Endothelial cell of umbilical vein (primary cell): Measurements from ENCODE around the gene RARA. TPM values are rescaled to one million over a fixed set of nuclear protein-coding genes. Genes with fewer than 3 reads are reported as not detected.

Source experiments
- BruUV-seq: library from RNA; stranded (reverse); fragments of 400-500 nt; replicated peaks from 2 replicates; lab custom pipeline; 2021; lab: Mats Ljungman, UMichigan
- CTCF ChIA-PET: fragments of 300-600, 350-600 bp; sonication (Branson Sonifier 250); formaldehyde crosslinking; loops from one replicate; lab custom pipeline; 2021; ENCODE audit warnings: antibody characterized with exemption, inconsistent platforms; lab: Charles Lee
- POLR2A ChIA-PET: fragments of 300-600, 350-600 bp; sonication (Branson Sonifier 250); formaldehyde crosslinking; loops from one replicate; lab custom pipeline; 2021; ENCODE audit warnings: antibody characterized with exemption, inconsistent platforms; lab: Charles Lee
- DNase-seq: peaks from one replicate; pipeline ENCODE4 v3.0.0-alpha.2; 2011; ENCODE audit warnings: low read depth, low spot score
- FAIRE-seq: peaks from 2 replicates; lab custom pipeline; 2011; peaks lifted over from hg19 to GRCh38; lab: Jason Lieb, UNC
- H2AFZ ChIP-seq: 2 replicates; pipeline ENCODE4 v1.6.0; 2012; ENCODE audit warnings: low read depth, low read length, control low read depth, inconsistent platforms
- H3K27ac ChIP-seq: 2 replicates; pipeline ENCODE4 v1.5.1; 2011; ENCODE audit warnings: low read depth, mild to moderate bottlenecking, control low read depth, low read length, moderate library complexity; ENCODE audit not compliant: insufficient read depth
- H3K27me3 ChIP-seq, 2 experiments: 2 replicates each; pipeline versions ENCODE4 v1.6.0 to v1.6.1; 2011; ENCODE audit warnings: low read length in 2 of 2, mixed read lengths in 1 of 2; ENCODE audit not compliant: control insufficient read depth in 2 of 2, insufficient read depth in 2 of 2
- H3K36me3 ChIP-seq, 2 experiments: 2 replicates in 1 of 2; 3 replicates in 1 of 2; pipeline ENCODE4 v1.5.1; 2011; ENCODE audit warnings: low read length in 2 of 2, mild to moderate bottlenecking in 1 of 2, moderate library complexity in 1 of 2; ENCODE audit not compliant: control insufficient read depth in 2 of 2, insufficient read depth in 2 of 2; ENCODE audit errors: extremely low read depth in 1 of 2
- H3K4me1 ChIP-seq: 3 replicates; pipeline ENCODE4 v1.5.1; 2011; ENCODE audit warnings: mild to moderate bottlenecking, low read length; ENCODE audit not compliant: control insufficient read depth, insufficient read depth; ENCODE audit errors: extremely low read depth
- H3K4me2 ChIP-seq: 2 replicates; pipeline ENCODE4 v1.6.1; 2011; ENCODE audit warnings: low read length, control low read depth, mixed read lengths; ENCODE audit not compliant: insufficient read depth
- H3K4me3 ChIP-seq, 3 experiments: fragments of 200-600 bp in 1 of 3; sonication (generic), shearing (Covaris generic) in 1 of 3; replicated peaks in 1 of 3; 2 replicates each; pipeline ENCODE4 v1.5.1; 2011 to 2016; ENCODE audit warnings: control low read depth in 3 of 3, low read length in 3 of 3, mild to moderate bottlenecking in 2 of 3, inconsistent platforms in 1 of 3, low read depth in 1 of 3, moderate library complexity in 1 of 3; ENCODE audit not compliant: insufficient read depth in 1 of 3
- H3K79me2 ChIP-seq: 2 replicates; pipeline ENCODE4 v1.6.0; 2012; ENCODE audit warnings: low read length, inconsistent platforms; ENCODE audit not compliant: control insufficient read depth, insufficient read depth
- H3K9ac ChIP-seq: replicated peaks from 2 replicates; pipeline ENCODE3; 2011; ENCODE audit warnings: low read length, control low read depth; ENCODE audit not compliant: insufficient read depth; ENCODE audit errors: extremely low read depth
- H3K9me1 ChIP-seq: replicated peaks from 3 replicates; pipeline ENCODE4 v1.6.0; 2011; ENCODE audit warnings: mild to moderate bottlenecking, low read length; ENCODE audit not compliant: control insufficient read depth, insufficient read depth; ENCODE audit errors: extremely low read depth
- H3K9me3 ChIP-seq: replicated peaks from 2 replicates; pipeline ENCODE4 v1.5.1; 2012; ENCODE audit warnings: low read length, inconsistent platforms; ENCODE audit not compliant: control insufficient read depth, insufficient read depth
- H4K20me1 ChIP-seq: replicated peaks from 2 replicates; pipeline ENCODE3; 2011; ENCODE audit warnings: mild to moderate bottlenecking, low read length; ENCODE audit not compliant: control insufficient read depth, insufficient read depth; ENCODE audit errors: extremely low read depth
- CTCF ChIP-seq, 2 donors: IDR thresholded peaks; 1 replicate in 1 of 2; 2 replicates in 1 of 2; pipeline ENCODE4 v1.5.1; 2011; ENCODE audit warnings: low read length in 2 of 2, mild to moderate bottlenecking in 2 of 2, moderate library complexity in 2 of 2, control low read depth in 1 of 2, inconsistent platforms in 1 of 2, low read depth in 1 of 2; ENCODE audit not compliant: insufficient read depth in 1 of 2; ENCODE audit errors: extremely low read depth in 1 of 2
- EZH2 ChIP-seq: IDR thresholded peaks from 2 replicates; pipeline ENCODE4 v1.6.1; 2012; ENCODE audit warnings: borderline replicate concordance, low read depth, mild to moderate bottlenecking, moderate library complexity, low read length, inconsistent platforms; ENCODE audit not compliant: severe bottlenecking
- FOS ChIP-seq: IDR thresholded peaks from 2 replicates; pipeline ENCODE4 v1.6.1; 2011; ENCODE audit warnings: mild to moderate bottlenecking, low read length, moderate library complexity, borderline replicate concordance; ENCODE audit not compliant: insufficient read depth
- GATA2 ChIP-seq: IDR thresholded peaks from 2 replicates; pipeline ENCODE4 v1.7.0; 2011; ENCODE audit warnings: low read depth, mild to moderate bottlenecking, moderate library complexity, mixed read lengths, low read length; ENCODE audit not compliant: insufficient read length, insufficient read depth
- JUN ChIP-seq: IDR thresholded peaks from 2 replicates; pipeline ENCODE4 v1.6.1; 2011; ENCODE audit warnings: borderline replicate concordance, low read depth; ENCODE audit not compliant: insufficient read length, insufficient read depth
- MAX ChIP-seq: IDR thresholded peaks from 2 replicates; pipeline ENCODE4 v1.6.1; 2011; ENCODE audit not compliant: insufficient read depth, insufficient read length
- MYC ChIP-seq: IDR thresholded peaks from one replicate; pipeline ENCODE4 v1.6.1; 2011; ENCODE audit warnings: mild to moderate bottlenecking, low read depth, low read length
- POLR2A ChIP-seq: IDR thresholded peaks from 2 replicates; pipeline ENCODE4 v1.6.1; 2012; ENCODE audit warnings: low read depth, mild to moderate bottlenecking, control low read depth, low read length
- POLR2AphosphoS5 ChIP-seq: IDR thresholded peaks from 2 replicates; pipeline ENCODE4 v1.6.1; 2012; ENCODE audit warnings: low read depth, mild to moderate bottlenecking, control low read depth, low read length, moderate library complexity; ENCODE audit not compliant: insufficient read depth
- dilution Hi-C: fragments of 300-500 bp; cut with MboI; formaldehyde crosslinking; loops from one replicate; pipeline ENCODE4 v1.15.0; 2019; ENCODE audit warnings: low sequenced_read_pairs; ENCODE audit not compliant: extremely low pct_ligation_motif_present
- intact Hi-C: fragments of 100-400 bp; cut with micrococcal nuclease; formaldehyde crosslinking; loops from one replicate; pipeline ENCODE4 v1.10.0; 2022
- polyA plus RNA-seq, 4 experiments: library from polyadenylated mRNA; depleted of rRNA in 3 of 4; stranded (reverse) in 3 of 4; unstranded in 1 of 4; fragments of >200 nt; gene quantifications; 2 replicates each; pipeline versions ENCODE4 v1.2.1 to v1.2.3, GENCODE V29; 2011 to 2012; ENCODE audit warnings: missing spikeins in 1 of 4
- total RNA-seq: library from RNA; stranded (reverse); gene quantifications from 2 replicates; pipeline ENCODE4 v1.2.3, GENCODE V29; 2021

Gene RARA
- total and polyA plus RNA-seq, 2 donors (not counting 3 experiments of a cell fraction or from before 2014, with no cell fraction given) = 11.9 to 37.8 TPM

- H2AFZ ChIP-seq = no peak overlapping the region
- FAIRE-seq = no peak
- H3K9ac ChIP-seq = no peak overlapping the region
- H3K36me3 ChIP-seq = peaks cover 10 to 23% of the 10 kb centered on the region in 2 experiments
- H4K20me1 ChIP-seq = no peaks in the 10 kb centered on the region
- no peak for DNase-seq
- no peaks in the 10 kb centered on the region for H3K9me3 ChIP-seq
- no peak overlapping the region for H3K4me3 ChIP-seq
- H3K27me3 ChIP-seq = no peaks in the 10 kb centered on the region
- H3K4me2 ChIP-seq = no peak overlapping the region
- H3K4me1 ChIP-seq = peaks cover 21% of the 10 kb centered on the region
- TF ChIP-seq MYC (no peak), EZH2 (no peak), CTCF (IDR thresholded peaks at IDR 0.05; ENCODE audit: extremely low read depth in 1 of 2, insufficient read depth in 1 of 2, low read depth in 1 of 2, low read length in 2 of 2) (no peak), FOS (no peak), POLR2A (no peak), JUN (no peak), GATA2 (no peak), MAX (no peak), POLR2AphosphoS5 (no peak)
- intact Hi-C loops = loop anchor here (10.0 kb wide), 1 partner anchor 267 kb away; the partner anchor contains the start of gene CSF3
- no peaks in the 10 kb centered on the region for H3K9me1 ChIP-seq
- POLR2A ChIA-PET = no interaction called here
- BruUV-seq = no TSS peak
- dilution Hi-C loops = no loop called here
- H3K27ac ChIP-seq = no peak overlapping the region
- CTCF ChIA-PET = interaction anchor here (0.8 to 1.7 kb wide), 3 partner anchors 9 to 63 kb away, joined by 3 to 5 read pairs (median 4); partner anchors contain the start of gene WIPF2
- H3K79me2 ChIP-seq = no peaks in the 10 kb centered on the region
Measured at GRCh38 chr17:40281663-40282062, 27.3 kb upstream of the RARA start.
